MCF 10A (cell line): ENCODE results near the gene TREML2. TPM values are rescaled to one million over a fixed set of nuclear protein-coding genes. Genes with fewer than 3 reads are reported as not detected.

Source experiments
- BruUV-seq: library from RNA; stranded (reverse); fragments of 400-500 nt; replicated peaks from 2 replicates; lab custom pipeline; 2021; lab: Mats Ljungman, UMichigan
- CTCF ChIA-PET: fragments of 300-600 bp; sonication (Branson Sonifier 250); formaldehyde crosslinking; extraction: SDS; loops from one replicate; lab custom pipeline; 2021; ENCODE audit warnings: antibody characterized with exemption, inconsistent platforms; lab: Yijun Ruan, JAX
- POLR2A ChIA-PET: fragments of 300-600, 350-650 bp; sonication (Branson Sonifier 250); formaldehyde crosslinking; extraction: SDS; loops from one replicate; lab custom pipeline; 2020; ENCODE audit warnings: antibody characterized with exemption, inconsistent platforms; lab: Yijun Ruan, JAX
- DNase-seq: peaks from one replicate; pipeline ENCODE4 v3.0.0-alpha.2; 2018; ENCODE audit not compliant: unreplicated experiment
- H3K27ac Mint-ChIP-seq: one replicate; pipeline ENCODE4 v1.8.0; 2022; ENCODE audit warnings: mild to moderate bottlenecking, low read depth, mixed read lengths; ENCODE audit not compliant: unreplicated experiment
- H3K27me3 Mint-ChIP-seq: one replicate; pipeline ENCODE4 v1.8.0; 2022; ENCODE audit warnings: mixed read lengths; ENCODE audit not compliant: insufficient read depth, unreplicated experiment
- H3K36me3 Mint-ChIP-seq: one replicate; pipeline ENCODE4 v1.8.0; 2022; ENCODE audit warnings: mild to moderate bottlenecking, moderate library complexity, mixed read lengths; ENCODE audit not compliant: insufficient read depth, unreplicated experiment
- H3K4me1 Mint-ChIP-seq: one replicate; pipeline ENCODE4 v1.8.0; 2022; ENCODE audit warnings: mixed read lengths; ENCODE audit not compliant: insufficient read depth, unreplicated experiment
- H3K4me3 Mint-ChIP-seq: one replicate; pipeline ENCODE4 v1.8.0; 2022; ENCODE audit warnings: mild to moderate bottlenecking, moderate library complexity, mixed read lengths; ENCODE audit not compliant: unreplicated experiment
- H3K9me3 Mint-ChIP-seq: one replicate; pipeline ENCODE4 v1.8.0; 2022; ENCODE audit warnings: mixed read lengths; ENCODE audit not compliant: unreplicated experiment
- intact Hi-C: fragments of 100-400 bp; cut with micrococcal nuclease; formaldehyde crosslinking; loops from 2 replicates; pipeline ENCODE4 v1.14.1; 2022
- total RNA-seq: library from RNA; stranded (reverse); gene quantifications from 2 replicates; pipeline ENCODE4 v1.2.3, GENCODE V29; 2022
- TF ChIP-seq, protein P1 (sequence below): fragments of 200-600 bp; IDR thresholded peaks from one replicate; pipeline ENCODE4 v1.8.0; 2022; ENCODE audit warnings: antibody characterized with exemption, mild to moderate bottlenecking; ENCODE audit not compliant: unreplicated experiment

TREML2 gene
- total RNA-seq, 1 experiment from 2014 or later = not detected

DNA sequence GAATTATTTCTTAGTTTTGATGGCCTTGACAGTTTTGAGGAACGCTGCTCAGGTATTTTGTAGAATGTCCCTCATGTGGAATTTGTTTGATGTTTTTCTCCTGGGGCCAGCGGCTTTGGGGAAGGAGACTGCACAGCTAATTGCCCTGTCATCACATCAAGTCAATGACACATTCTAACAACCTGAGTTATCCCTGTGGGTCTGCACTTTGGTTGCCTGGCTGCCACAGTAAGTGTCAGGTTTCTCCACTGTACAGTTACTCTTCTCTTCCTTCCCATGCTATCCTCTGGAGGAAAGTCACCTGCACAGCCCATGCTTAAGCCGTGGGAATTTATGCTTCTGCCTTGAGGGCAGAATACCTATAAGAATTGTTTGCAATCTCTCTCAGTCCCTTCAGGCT, 25.8 kb upstream of the TREML2 start:
- Mint-ChIP-seq H3K9me3 (no peaks in the 10 kb centered on the region), H3K4me1 (no peaks in the 10 kb centered on the region), H3K4me3 (no peak overlapping the region), H3K36me3 (no peaks in the 10 kb centered on the region), H3K27ac (no peak overlapping the region), H3K27me3 (peaks cover 68% of the 10 kb centered on the region)
- intact Hi-C loops = no loop called here
- ChIA-PET CTCF (no interaction called here), POLR2A (no interaction called here)
- no peak for DNase-seq
- TF ChIP-seq, protein P1, sequence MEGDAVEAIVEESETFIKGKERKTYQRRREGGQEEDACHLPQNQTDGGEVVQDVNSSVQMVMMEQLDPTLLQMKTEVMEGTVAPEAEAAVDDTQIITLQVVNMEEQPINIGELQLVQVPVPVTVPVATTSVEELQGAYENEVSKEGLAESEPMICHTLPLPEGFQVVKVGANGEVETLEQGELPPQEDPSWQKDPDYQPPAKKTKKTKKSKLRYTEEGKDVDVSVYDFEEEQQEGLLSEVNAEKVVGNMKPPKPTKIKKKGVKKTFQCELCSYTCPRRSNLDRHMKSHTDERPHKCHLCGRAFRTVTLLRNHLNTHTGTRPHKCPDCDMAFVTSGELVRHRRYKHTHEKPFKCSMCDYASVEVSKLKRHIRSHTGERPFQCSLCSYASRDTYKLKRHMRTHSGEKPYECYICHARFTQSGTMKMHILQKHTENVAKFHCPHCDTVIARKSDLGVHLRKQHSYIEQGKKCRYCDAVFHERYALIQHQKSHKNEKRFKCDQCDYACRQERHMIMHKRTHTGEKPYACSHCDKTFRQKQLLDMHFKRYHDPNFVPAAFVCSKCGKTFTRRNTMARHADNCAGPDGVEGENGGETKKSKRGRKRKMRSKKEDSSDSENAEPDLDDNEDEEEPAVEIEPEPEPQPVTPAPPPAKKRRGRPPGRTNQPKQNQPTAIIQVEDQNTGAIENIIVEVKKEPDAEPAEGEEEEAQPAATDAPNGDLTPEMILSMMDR = no peak
- BruUV-seq = no TSS peak

DNA sequence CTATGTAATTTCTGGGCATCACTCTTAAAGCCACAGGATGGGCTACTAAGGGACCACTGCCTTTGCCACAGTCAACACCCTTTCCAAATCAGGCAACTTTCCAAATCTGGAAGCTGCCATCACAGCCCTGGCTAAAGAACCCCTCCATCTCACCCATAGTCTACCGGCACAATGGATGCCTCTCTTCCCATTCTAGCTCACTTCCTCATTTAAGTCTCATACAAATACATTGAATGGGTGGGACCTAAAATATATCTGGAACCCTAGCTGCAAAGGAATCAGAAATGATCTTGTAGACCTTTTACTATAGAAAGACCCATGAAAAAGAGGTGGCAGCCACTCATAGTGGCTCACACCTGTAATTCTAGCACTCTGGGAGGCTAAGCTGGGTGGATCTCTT, 23.9 kb upstream of the TREML2 start:
- Mint-ChIP-seq H3K27me3 (peaks cover 49% of the 10 kb centered on the region), H3K4me3 (no peak overlapping the region), H3K27ac (no peak overlapping the region), H3K9me3 (no peaks in the 10 kb centered on the region), H3K36me3 (no peaks in the 10 kb centered on the region), H3K4me1 (no peaks in the 10 kb centered on the region)
- intact Hi-C loops = no loop called here
- ChIA-PET CTCF (interaction anchor here (0.6 kb wide), 1 partner anchor 40 kb away, joined by 3 read pairs; no protein-coding TSS in a partner anchor), POLR2A (interaction anchor here (0.7 kb wide), 1 partner anchor 18 kb away, joined by 3 read pairs; no protein-coding TSS in a partner anchor)
- BruUV-seq = no TSS peak
- TF ChIP-seq, protein P1 = no peak
- no peak for DNase-seq

DNA sequence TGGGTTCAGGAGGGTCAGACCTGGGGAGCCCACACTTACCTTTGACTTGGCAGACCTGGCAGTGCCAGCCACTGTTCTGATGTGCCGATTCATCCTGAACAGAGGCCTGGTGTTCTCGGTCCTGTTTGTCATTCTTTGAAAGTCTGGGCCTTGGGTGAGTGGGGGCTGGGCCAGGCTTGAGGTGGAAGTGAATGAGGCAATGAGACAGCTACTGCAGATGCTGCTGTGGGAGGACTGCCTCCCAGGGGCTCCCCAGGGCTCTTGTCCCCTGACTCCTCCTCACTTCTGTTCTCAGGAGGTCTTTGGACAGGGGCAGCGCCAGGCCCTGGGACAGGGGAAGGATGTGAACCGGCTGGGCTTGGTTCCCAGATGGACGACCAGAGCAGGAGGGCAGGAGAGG, 21.6 kb upstream of the TREML2 start:
- intact Hi-C loops = no loop called here
- no TSS peak for BruUV-seq
- Mint-ChIP-seq H3K36me3 (no peaks in the 10 kb centered on the region), H3K27me3 (peaks cover 29% of the 10 kb centered on the region), H3K4me3 (no peak overlapping the region), H3K27ac (no peak overlapping the region), H3K9me3 (no peaks in the 10 kb centered on the region), H3K4me1 (no peaks in the 10 kb centered on the region)
- ChIA-PET POLR2A (no interaction called here), CTCF (no interaction called here)
- no peak for DNase-seq
- TF ChIP-seq, protein P1 = no peak

DNA sequence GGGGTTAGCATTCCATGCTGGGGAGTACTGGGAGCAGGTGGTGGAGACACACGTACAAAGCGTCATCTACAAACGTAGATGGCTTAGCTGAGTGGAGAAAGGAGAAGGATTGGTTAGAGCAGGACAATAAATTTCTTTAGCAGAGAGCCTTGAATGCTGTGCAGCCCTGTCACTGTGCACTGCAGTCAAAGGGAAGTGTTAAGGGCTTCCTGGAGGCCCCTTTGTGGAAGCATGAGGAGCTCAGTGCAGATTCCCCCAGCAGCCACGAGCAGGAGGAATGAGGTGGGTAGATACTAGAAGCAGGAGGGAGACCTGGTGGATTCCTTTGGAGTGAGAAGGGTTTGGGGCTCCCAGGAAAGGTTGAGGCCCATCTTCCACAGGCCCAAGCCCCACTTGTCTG, 21.1 kb upstream of the TREML2 start:
- Mint-ChIP-seq H3K4me1 (no peaks in the 10 kb centered on the region), H3K27ac (no peak overlapping the region), H3K27me3 (peaks cover 25% of the 10 kb centered on the region), H3K36me3 (no peaks in the 10 kb centered on the region), H3K4me3 (no peak overlapping the region), H3K9me3 (no peaks in the 10 kb centered on the region)
- ChIA-PET POLR2A (interaction anchor here (0.6 kb wide), 1 partner anchor 38 kb away, joined by 3 read pairs; no protein-coding TSS in a partner anchor), CTCF (no interaction called here)
- DNase-seq = no peak
- TF ChIP-seq, protein P1 = no peak
- BruUV-seq = no TSS peak
- intact Hi-C loops = no loop called here
